ENCODE results near the gene SPINT4.
"Not testable (repeated sequence)": the region's sequence is repeated elsewhere in the genome, so short reads cannot be mapped to it uniquely, and the experiment has no call there.

The SPINT4 gene

DNA sequence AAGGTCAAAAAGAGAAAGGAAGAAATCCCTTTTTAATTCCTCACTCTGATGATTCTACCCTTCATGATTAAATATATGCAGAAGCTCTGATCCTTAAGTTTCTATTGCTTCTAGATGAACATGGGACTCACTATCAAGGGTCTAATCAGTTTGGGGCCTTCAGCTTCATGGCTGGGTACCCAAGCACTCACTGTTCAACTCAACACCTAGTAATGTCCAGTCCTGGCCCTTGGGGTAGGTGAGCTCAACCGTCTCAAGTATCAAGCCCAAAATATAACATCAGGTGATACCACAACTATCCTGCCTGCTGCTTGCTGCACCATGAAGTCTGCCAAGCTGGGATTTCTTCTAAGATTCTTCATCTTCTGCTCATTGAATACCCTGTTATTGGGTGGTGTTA, at the start of gene SPINT4:
SPINT4 (plus strand) TSS at position 301 of the 400 bp plus-strand sequence; CDS start at position 322, 21 bp downstream.
- FAIRE-seq, result no peak

DNA sequence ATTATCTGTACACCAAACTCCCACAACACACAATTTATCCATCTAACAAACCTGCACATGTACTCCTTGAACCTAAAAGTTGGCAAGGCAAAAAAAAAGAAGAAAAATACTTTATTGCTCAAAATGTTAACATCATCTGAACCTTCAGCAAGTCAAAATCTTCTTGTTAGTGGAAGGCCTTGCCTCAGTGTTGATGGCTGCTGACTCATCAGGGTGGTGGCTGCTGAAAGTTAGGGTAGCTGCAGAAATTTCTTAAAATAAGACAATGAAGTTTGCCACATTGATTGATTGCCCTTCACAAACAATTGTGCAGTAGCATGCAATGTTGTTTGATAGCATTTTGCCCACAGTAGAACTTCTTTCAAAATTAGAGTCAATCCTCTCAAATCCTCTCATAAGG, 49.4 kb upstream of the SPINT4 start:
- no peak for FAIRE-seq

DNA sequence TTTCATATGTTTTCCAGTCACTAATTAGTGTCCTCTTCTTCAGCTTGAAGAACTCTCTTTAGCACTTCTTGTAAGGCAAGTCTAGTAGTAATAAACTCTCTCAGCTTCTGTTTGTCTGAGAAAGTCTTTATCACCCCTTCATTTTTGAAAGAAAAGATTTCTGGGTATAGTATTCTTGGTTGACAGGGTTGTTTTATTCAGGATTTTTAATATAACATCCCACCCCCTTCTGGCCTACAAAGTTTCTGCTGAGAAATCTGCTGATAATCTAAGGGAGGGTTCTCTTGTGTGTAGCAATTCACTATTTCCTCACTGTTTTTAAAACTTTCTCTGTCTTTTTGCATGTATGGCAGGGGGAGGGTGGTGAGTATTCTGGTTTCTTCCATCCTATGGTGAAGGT, 42.5 kb upstream of the SPINT4 start:
- no peak for FAIRE-seq

DNA sequence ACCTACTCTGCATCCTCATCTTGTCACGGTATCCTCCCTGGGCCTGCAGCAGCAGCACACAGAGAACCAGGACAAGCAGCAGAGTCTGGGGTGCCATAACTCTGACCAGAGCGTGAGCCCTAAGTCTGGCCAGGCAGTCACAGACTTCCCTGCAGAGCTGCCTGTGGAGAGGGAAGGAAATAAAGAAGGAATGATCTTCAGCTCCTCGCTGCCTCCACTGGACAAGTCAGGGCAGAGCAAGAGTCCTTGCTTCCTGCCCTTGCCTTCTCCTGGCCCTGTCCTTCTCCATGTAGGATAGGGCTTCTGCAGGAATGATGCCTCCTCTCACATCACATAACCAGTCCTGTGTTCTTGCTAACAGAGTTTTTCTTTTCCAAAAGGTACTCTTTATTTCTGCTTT, 36.3 kb upstream of the SPINT4 start:
- FAIRE-seq, result no peak

DNA sequence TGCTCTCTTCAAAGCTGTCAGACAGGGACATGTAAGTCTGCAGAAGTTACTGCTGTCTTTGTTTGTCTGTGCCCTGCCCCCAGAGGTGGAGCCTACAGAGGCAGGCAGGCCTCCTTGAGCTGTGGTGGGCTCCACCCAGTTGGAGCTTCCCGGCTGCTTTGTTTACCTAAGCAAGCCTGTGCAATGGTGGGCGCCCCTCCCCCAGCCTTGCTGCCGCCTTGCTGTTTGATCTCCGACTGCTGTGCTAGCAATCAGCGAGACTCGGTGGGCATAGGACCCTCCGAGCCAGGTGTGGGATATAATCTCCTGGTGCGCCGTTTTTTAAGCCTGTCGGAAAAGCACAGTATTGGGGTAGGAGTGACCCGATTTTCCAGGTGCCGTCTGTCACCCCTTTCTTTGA, 28.8 kb upstream of the SPINT4 start:
- not testable (repeated sequence) for FAIRE-seq

DNA sequence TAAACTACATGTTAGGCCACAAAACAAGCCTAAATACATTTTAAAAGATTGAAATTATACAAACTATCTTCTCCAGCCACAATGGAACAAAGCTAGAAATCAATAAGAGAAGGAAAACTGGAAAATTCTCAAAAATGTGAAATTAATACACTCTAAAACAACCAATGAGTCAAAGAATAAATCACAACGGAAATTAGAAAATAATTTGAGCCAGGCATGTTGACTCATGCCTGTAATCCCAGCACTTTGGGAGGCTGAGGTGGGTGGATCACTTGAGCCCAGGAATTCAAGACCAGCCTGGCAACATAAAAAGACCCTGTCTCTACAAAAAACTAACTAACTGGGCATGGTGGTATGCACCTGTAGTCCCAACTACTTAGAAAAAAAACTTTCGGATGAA, 26.7 kb upstream of the SPINT4 start:
- FAIRE-seq, result no peak

DNA sequence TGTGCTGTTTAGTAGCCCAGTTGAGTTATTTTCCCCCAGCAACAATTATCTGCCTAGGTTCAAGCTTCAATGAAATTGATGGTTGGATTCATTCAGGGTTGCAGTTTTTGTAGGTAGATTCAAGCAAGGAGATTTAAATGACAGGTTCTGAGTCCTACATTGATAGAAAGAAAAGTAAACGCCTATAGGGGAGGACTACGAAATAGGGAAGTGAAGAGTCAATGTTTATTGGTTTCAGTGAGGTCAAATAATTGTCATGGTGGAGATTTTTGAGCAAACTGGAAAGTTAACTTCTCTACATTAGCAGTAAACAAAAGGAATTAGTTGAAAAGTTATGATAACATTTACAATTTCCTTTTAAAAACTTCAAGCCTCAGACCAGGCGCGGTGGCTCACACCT, 21.0 kb upstream of the SPINT4 start:
- no peak for FAIRE-seq

DNA sequence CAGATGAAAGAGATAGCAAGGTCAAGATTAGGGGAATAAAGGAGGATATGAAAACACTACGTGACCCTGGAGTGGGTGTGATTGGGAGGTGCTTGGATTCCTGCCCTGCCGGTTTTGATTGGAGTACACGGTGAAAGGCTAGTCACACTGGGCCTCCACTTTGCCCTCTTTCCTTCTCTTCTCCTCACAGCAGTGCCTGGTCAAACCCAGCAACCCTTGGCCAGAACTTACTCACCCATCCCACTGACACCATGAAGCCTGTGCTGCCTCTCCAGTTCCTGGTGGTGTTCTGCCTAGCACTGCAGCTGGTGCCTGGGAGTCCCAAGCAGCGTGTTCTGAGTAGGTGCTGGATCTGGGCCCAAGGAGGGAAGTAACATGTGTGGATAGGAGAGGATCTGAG, 20.3 kb upstream of the SPINT4 start, which contains the start of gene WFDC13:
WFDC13 (plus strand) TSS at position 166 of the 400 bp plus-strand sequence; CDS start at position 252, 86 bp downstream.
- no peak for FAIRE-seq

DNA sequence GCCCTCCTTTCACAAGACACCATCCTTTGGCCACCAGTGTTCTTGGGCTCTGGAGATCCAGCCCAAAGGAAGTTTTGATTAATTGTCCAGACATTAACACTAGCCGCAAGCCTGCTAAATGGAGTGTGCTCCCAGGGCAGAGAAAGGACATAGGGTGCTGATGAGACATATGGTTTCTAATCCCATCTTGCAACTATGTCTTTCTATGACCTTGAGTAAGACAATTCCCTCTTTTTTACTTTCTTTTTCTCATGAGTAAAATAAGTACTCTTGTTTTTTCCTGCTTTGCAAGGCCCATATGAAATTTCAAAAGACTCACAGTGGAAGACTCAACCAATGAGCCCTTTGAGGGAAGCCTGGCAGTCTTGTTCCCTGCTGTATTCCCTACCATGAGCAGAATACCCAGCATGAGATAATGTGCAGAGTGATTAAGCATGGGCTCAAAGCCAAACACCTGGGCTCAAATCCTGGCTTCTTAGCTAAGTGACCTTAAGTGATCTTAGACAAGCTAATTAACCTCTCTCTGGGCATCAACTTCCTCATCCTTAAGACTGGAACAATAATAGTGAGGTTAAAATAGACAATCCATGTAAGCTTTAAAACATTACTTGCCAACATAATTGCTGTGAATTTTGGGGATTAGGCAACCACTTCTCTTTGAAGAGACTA, 17.0 kb upstream of the SPINT4 start, which contains the start of gene WFDC10B:
WFDC10B (minus strand) TSS at position 51 of the 669 bp plus-strand sequence. CDS start 19,027 bp downstream, outside the sequence.
- FAIRE-seq, result no peak

DNA sequence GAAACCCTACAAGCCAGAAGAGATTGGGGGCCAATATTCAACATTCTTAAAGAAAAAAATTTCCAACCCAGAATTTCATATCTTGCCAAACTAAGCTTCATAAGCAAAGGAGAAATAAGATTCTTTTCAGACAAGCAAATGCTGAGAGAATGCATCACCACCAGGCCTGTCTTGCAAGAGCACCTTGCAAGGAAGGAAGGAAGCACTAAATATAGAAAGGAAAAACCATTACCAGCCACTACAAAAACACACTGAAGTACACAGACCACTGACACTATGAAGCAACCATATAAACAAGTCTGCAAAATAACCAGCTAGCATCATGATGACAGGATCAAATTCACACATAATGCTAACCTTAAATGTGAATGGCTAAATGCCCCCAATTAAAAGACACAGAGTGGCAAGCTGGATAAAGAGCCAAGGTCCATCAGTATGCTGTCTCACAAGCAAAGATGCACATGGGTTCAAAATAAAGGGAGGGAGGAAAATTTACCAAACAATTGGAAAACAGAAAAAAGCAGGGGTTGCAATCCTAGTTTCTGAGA, 5.9 kb upstream of the SPINT4 start:
- FAIRE-seq, result not testable (repeated sequence)

DNA sequence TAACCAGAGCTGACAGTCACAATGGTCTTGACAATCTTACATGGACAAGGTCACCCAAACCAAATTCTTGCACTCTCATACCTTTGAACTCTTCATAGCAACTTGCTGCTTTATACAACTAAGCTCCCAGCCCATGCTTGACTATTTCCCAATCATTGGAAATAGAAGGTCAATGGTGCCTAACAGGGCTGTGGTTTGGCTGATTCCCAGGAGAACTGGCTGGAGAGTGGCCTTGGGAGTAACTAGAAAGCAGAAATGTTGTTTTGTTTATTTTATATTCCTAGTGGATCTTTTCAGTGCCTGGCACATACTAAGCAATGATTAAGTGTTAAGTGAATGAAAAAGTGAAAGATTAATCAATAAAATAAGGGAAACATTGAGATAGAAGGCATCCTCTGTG, 3.0 kb downstream of the SPINT4 start:
- no peak for FAIRE-seq

DNA sequence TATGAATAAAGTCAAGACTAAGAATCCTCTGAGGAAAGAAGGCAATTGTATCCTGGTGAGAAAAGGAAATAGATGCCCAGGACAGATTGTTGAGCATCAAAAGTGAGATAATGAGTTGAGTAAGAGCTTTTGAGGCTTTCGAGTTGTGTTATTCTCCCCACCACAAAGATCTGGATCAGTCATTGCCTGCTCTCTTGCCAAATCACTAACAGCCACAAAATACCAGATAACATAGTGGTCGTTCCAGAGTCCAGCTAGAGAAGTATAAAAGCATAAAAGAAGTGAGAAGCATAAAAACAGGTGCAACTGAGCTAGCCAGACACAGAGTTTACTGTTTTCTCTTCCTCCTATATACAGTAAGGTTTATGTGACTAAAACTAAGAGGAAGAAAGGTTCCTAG, 4.9 kb downstream of the SPINT4 start:
- FAIRE-seq, result no peak

DNA sequence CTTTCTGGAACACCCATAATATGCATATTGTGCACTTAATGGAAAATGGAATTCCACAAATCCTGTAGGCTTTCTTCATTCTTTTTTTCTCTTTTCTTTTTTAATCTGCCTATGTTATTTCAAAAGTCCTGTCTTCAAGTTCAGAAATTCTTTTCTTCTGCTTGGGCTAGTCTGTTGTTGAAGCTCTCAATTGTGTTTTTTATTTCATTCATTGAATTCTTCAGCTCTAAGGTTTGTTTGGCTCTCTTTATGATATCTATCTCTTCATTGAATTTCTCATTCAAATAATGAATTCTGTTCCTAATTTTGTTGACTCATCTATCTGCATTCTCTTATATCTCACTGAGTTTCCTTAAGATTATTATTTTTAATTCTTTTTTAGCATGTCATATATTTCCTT, 10.1 kb downstream of the SPINT4 start:
- FAIRE-seq, result no peak

DNA sequence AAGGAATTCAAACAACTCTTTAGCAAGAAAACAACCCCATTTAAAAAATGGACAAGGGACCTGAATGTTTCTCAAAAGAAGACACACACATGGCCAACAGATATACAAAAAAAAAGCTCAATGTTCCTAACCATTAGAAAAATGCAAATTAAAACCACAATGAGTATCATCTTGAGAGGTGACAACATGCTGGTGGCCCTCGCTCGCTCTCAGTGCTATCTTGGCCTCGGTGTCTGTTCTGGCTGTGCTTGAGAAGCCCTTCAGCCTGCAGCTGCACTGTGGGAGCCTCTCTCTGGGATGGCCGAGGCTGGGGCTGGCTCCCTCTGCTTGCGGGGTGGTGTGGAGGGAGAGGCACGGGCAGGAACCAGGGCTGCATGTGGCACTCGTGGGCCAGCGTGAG, 13.4 kb downstream of the SPINT4 start:
- FAIRE-seq, result no peak

DNA sequence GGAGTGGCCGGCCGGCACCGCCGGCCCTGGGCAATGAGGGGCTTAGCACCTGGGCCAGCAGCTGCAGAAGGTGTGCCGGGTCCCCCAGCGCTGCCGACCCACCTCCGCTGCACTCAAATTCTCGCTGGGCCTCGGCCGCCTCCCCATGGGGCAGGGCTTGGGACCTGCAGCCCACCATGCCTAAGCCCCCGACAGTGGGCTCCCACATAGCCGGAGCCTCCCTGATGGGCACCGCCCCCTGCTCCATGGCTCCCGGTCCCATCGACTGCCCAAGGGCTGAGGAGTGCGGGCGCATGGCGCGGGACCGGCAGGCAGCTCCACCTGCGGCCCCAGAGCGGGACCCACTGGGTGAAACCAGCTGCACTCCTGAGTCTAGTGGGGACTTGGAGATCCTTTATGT, 13.8 kb downstream of the SPINT4 start:
- no peak for FAIRE-seq

DNA sequence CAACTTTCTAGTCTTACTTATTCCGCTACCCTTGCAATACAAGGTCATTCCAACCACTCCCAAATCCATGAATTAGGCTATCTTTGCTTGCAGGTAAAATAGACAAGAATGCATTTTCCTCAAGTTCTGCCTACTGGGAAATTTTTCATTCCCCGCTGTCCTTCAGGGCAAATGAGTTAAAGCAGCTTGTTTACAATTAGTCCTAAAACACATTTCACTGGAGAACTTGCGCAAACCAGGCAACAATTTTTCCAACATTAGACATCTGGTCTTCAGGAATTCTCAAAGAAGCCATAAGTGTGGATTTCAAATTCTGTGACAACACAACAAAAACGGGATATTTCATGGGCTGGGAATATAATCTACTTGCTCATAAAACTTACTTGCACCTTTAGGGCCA, 20.4 kb downstream of the SPINT4 start:
- no peak for FAIRE-seq

DNA sequence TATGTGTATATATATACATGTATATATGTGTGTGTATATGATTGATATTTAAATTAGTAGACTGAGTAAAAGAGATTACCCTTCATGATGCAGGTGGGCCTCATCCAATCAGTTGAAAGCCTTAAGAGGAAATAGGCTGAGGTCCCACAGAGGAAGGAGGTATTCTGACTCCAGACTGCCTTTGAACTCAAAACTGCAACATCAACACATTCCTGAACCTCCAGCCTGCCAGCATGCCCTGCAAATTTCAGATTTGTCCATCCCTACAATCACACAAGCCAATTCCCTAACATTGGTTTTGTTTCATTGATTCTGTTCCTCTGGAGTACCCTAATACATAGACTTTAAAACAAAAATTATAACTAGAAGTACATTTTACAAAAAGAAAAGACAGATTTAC, 22.9 kb downstream of the SPINT4 start:
- FAIRE-seq, result no peak

DNA sequence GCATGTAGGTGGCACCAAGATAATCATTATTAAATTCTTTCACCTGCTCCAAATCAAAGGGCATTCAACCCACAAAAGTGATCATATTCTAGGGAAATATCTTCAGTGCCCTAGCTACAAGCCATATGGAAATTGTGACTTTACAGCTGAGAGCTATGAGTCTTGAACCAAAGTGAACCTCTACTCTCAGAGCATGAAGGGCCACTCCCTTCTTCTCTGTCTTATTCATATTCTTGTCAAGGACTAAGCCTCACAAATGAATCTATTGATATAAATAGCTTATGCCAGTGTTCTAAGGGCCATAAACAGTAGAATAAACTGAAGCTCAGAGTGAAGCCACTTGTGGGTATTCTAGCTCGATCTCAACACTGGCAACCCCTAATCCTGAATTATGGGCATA, 29.6 kb downstream of the SPINT4 start:
- FAIRE-seq, result no peak

DNA sequence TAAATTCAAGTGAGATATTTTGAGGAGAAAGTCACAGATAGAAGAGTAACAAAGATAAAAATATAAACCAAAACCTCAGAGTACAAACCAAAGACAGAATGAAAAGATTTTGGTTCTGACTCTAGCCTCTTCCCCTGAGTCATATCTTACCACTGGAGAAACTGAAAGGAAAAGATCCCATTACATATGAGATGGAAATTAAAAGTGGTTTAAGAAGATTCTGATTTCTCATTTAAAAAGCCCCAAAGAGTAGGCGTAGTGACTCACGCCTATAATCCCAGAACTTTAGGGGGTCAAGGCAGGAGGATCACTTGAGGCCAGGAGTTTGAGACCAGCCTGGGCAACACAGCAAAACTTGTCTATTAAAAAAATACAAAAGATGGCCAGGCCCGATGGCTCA, 30.6 kb downstream of the SPINT4 start:
- no peak for FAIRE-seq

DNA sequence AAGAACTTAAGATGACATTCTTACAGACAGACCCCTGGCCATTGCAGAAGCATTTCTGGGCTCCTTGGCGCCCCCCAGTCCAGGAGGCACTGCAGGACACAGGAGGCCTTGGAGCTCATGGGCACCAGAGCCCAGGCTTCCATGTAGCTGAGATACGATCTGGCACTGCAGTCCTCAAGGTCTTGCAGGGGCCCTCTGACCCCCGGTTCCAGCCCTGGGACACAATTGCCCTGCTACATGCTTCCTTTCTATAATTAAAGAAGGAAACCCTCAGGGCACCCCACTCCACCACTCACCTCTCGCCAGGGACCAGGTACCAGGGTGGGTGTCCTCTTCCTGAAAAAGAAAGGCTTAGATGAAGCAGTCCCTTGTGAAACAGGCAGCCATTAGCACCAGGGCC, 35.9 kb downstream of the SPINT4 start:
- no peak for FAIRE-seq

DNA sequence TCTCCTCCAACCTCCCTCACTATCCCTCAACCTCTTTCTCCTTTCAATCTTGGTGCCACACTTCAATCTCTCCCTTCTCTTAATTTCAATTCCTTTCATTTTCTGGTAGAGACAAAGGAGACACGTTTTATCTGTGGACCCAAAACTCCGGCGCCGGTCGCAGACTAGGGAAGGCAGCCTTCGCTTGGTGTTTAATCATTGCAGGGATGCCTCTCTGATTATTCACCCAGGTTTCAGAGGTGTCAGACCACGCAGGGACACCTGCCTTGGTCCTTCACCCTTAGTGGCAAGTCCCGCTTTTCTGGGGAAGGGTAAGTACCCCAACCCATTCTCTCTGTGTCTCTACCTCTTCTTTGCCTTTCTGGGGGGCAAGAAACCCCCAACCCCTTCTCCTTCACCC, 37.8 kb downstream of the SPINT4 start:
- FAIRE-seq, result not testable (repeated sequence)

DNA sequence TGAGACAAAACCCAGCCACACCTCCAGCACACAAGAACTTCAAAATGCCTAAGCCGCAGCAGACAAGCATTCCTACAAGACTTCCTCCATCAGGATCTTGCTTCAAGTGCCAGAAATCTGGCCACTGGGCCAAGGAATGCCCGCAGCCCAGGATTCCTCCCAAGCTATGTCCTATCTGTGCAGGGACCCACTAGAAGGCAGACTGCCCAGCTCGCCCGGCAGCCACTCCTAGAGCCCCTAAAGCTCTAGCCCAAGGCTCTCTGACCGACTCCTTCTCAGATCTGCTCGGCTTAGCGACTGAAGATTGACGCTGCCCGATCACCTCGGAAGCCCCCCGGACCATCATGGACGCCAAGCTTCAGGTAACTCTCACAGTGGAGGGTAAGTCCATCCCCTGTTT, 39.8 kb downstream of the SPINT4 start:
- not testable (repeated sequence) for FAIRE-seq

DNA sequence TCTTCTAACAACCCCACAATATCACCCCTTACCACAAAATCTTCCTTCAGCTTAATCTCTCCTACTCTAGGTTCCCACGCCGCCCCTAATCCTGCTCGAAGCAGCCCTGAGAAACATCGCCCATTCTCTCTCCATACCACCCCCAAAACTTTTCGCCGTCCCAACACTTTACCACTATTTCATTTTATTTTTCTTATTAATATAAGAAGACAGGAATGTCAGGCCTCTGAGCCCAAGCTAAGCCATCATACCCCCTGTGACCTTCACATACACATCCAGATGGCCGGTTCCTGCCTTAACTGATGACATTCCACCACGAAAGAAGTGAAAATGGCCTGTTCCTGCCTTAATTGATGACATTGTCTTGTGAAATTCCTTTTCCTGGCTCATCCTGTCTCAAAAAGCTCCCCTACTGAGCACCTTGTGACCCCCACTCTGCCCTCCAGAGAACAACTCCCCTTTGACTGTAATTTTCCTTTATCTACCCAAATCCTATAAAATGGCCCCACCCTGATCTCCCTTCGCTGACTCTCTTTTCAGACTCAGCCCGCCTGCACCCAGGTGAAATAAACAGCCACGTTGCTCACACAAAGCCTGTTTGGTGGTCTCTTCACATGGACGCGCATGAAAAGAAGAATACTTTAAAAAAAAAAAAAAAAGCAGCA, 42.6 kb downstream of the SPINT4 start:
- FAIRE-seq, result not testable (repeated sequence)

DNA sequence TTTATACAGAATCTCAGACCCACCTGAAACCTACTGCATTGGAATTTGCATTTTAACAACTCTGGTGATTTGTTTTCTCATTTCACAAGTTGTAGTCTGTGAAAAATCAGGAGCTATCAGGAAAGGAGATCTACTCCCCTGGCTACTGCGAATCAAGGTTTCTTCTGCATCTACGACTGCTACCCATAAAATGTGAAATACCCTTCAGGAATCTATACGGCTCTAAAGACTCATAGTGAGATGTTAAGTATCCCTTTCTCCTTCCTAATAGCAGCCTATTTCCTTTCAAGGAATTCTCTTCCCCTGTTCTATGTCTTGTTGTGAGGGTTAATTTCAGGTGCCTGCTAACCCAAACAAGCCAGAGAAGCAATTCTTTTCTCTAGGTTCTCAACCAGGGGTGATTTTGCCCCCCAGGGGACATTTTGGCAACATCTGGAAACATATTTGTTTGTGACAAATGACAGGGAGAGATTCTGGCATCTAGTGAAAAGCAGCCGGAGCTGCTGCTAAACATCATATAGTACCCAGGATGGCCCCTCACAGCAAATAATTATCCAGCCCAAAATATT, 43.2 kb downstream of the SPINT4 start:
- FAIRE-seq, result no peak

All from colon (tissue), 2 donors.